ENCODE results near the gene MTMR10.

MTMR10 gene

GRCh38 chr15:30991255-30992235, at the start of gene MTMR10:
MTMR10 (minus strand) TSS chr15:30991628; CDS start chr15:30991506, 122 bp downstream.
- peak; percentile 46 for DNase-seq (ENCODE audit: low read depth)

GRCh38 chr15:31040611-31041010, 49.2 kb upstream of the MTMR10 start:
- no peak for DNase-seq (ENCODE audit: low read depth)

- no peak for DNase-seq (ENCODE audit: low read depth)
Measured at GRCh38 chr15:31039961-31040360, 48.5 kb upstream of the MTMR10 start.

GRCh38 chr15:31037731-31038477, 46.5 kb upstream of the MTMR10 start:
- no peak for DNase-seq (ENCODE audit: low read depth)

- DNase-seq (ENCODE audit: low read depth): no peak
Measured at GRCh38 chr15:31036783-31037182, 45.4 kb upstream of the MTMR10 start.

- DNase-seq (ENCODE audit: low read depth): no peak
Measured at GRCh38 chr15:31035610-31036009, 44.2 kb upstream of the MTMR10 start.

- no peak for DNase-seq (ENCODE audit: low read depth)
Measured at GRCh38 chr15:31034152-31034551, 42.7 kb upstream of the MTMR10 start.

- no peak for DNase-seq (ENCODE audit: low read depth)
Measured at GRCh38 chr15:31032961-31033371, 41.5 kb upstream of the MTMR10 start.

GRCh38 chr15:31031471-31032067, 40.1 kb upstream of the MTMR10 start:
- DNase-seq (ENCODE audit: low read depth): no peak

GRCh38 chr15:31027910-31028578, 36.6 kb upstream of the MTMR10 start:
- DNase-seq (ENCODE audit: low read depth): no peak

GRCh38 chr15:31025996-31026395, 34.6 kb upstream of the MTMR10 start:
- no peak for DNase-seq (ENCODE audit: low read depth)

- no peak for DNase-seq (ENCODE audit: low read depth)
Measured at GRCh38 chr15:31024979-31025378, 33.6 kb upstream of the MTMR10 start.

GRCh38 chr15:31024330-31024729, 32.9 kb upstream of the MTMR10 start:
- DNase-seq (ENCODE audit: low read depth): no peak

- DNase-seq (ENCODE audit: low read depth): no peak
Measured at GRCh38 chr15:31023841-31024240, 32.4 kb upstream of the MTMR10 start.

GRCh38 chr15:31021067-31021665, 29.7 kb upstream of the MTMR10 start:
- no peak for DNase-seq (ENCODE audit: low read depth)

- DNase-seq (ENCODE audit: low read depth): no peak
Measured at GRCh38 chr15:31020542-31020941, 29.1 kb upstream of the MTMR10 start.

- DNase-seq (ENCODE audit: low read depth): no peak
Measured at GRCh38 chr15:31019986-31020385, 28.6 kb upstream of the MTMR10 start.

GRCh38 chr15:31017311-31017710, 25.9 kb upstream of the MTMR10 start:
- DNase-seq (ENCODE audit: low read depth): no peak

- DNase-seq (ENCODE audit: low read depth): no peak
Measured at GRCh38 chr15:31016446-31016915, 25.1 kb upstream of the MTMR10 start.

- DNase-seq (ENCODE audit: low read depth): no peak
Measured at GRCh38 chr15:31014608-31014925, 23.1 kb upstream of the MTMR10 start.

GRCh38 chr15:31013863-31014607, 22.6 kb upstream of the MTMR10 start:
- DNase-seq (ENCODE audit: low read depth): no peak

All from stimulated activated CD8-positive, alpha-beta memory T cell treated with anti-CD3 and anti-CD28 coated beads, Interleukin-7, amount 100 ng/mL, for 24 hours (primary cell).